ENCODE data around the gene ZNF79. TPM values are rescaled to one million over a fixed set of nuclear protein-coding genes. Genes with fewer than 3 reads are reported as not detected.

Gene ZNF79
- 3.7 TPM for total RNA-seq

DNA sequence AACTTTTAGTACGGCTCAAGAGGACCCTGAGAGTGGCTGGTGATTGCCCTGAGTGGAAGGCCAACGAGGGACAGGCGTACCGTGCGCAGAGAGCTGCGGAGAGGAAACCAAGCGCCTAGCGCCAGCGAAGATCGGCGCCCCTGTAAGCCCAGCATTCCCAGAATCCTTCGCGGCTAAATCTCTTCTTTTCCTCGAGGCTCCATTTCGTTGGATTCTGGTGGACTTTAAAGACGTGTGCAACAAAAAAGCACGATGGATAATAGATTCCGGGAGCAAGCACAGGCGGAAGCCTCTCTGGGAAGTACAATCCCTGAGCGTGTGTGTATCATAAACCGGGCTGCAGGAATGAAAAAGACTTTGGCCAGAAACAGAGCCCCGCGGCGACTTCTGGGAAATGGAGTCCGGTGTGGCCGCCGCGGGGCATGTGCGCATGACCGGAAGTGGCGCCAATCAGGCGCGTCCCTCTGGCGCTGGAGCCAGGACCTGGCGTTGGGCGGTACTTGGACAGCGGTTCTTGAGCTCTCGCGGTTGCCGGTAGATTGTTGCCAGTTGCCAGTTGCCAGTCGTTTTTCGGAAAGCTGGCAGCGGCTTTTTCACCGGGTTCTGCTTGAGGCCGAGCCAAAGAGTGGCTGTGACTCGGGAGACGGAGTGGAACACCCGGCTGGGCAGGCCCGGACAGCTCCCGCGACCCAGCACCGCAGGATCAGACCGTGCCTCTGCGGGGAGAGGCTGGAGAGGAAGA lies at the start of gene ZNF79:
Gene ZNF79 (plus strand): TSS at position 449 of the 742 bp plus-strand sequence. CDS start 406 bp downstream, outside the sequence.
- peak; percentile 96 for ATAC-seq

DNA sequence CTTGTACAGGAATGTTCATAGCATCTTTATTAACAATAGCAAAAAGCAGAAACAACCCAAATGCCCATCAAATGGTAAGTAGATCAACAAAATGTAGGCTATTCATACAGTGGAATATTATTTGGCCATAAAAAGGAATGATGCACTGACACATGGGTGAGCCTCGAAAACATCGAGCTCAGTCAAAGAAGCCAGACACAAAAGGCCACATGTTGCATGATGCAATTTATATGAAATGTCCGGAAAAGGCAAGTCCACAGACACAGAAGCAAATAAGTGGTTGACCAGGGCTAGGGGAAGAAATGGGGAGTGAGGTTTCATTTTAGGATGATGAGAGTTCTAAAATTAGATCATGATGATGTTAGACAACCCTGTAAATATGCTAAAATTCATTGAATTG lies 43.7 kb upstream of the ZNF79 start:
- no peak for ATAC-seq

DNA sequence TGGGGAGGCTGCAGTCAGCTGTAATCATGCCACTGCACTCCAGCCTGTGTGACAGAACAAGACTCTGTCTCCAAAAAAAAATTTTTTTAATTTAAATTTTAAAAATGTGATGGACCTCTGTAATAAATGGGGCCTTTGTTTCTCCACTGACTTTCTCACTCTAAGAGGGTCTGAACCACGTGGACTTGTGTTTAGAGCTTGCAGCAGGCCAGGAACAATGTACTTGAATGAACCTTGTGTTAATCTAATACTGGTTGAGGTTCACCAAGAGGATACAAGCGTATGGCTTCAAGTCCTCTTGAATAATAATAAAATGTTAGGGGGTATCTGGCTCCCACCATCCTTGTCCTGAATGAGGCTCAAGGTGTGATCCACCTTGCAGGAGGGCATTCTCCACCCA lies 41.6 kb upstream of the ZNF79 start:
- ATAC-seq = no peak

DNA sequence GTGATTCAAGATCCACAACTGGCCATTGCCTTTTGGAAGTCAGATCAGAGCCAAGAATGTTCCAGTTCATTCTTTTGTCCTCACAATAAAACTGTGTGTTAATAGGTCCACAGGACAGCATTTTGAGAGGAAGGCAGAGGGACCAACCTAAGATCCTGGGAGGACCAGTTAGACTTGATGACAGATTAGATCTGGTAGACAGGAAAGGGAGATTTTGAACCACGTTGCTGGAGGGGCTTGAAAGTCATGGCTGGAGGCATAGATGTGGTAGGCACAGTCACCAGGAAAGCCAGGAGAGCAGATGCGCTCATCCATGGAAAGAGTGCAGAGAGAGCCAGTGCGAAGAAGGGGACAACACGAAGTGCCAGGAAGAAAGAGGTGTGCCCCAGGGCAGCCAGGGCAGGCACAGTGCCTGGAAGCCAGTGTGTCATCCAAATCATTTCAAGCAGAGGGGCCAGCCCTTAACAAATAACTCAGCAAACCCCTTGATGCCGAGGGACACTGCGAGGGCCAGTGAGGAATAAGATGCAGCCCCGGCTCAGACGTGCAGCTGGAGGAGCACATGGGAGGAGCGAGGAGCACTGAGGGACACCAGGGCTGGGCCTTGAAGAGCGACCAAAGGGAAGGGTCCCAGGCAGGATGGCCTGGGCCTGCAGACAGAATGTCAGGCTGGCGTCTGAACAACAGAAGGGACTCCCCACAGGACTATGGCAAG lies 40.0 kb upstream of the ZNF79 start:
- ATAC-seq = no peak

DNA sequence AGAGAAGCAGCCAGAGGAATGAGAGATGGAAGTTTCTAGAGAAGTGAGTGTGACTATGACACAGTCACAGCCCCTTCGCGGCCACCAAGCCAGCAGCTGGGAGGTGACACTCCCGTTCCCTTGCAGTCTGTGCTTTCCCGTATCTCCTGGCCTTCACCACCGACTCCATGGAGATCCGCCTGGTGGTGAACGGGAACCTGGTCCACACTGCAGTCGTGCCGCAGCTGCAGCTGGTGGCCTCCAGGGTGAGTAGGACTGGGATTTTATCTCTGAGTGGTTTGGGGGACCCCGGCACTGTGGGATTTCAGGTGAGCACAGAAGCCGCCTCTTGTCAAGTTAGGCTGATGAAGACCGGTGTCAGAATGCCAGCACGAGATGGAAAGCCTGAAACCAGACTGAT lies 39.3 kb upstream of the ZNF79 start:
- no peak for ATAC-seq

DNA sequence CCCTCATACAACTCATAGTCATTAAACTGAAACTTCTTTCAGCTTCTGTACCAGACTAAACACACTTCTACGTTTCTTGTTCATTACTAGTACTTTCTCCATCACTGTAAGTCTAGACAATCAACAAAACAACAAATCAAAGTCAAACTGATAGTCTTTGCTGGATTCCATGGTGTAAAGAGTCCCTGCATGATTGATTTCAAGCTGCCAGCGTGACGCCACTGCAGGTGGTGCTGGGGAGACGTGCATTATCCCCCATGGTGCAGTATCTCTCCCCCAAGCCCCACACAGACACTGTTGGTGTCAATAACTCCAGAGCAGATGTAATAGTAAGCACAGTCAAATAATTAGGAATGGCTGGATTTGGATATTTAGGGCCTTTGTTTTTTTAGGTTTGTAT lies 37.9 kb upstream of the ZNF79 start:
- no peak for ATAC-seq

DNA sequence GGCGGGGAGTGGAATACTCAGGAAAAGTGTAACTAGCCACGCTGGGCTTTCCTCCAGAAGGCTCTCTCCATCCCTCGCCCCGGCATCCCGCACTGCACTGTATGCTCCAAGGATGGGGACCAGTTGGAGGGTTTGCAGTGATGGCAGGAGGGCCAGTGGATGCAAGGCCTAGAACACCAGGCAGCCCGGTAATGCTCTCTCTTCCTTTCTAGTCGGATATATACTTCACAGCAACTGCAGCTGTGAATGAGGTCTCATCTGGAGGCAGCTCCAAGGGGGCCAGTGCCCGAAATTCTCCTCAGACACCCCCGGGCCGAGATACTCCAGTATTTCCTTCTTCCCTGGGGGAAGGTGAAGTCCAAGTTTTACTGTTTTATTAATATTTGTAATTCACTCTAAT lies 37.2 kb upstream of the ZNF79 start:
- ATAC-seq = no peak

DNA sequence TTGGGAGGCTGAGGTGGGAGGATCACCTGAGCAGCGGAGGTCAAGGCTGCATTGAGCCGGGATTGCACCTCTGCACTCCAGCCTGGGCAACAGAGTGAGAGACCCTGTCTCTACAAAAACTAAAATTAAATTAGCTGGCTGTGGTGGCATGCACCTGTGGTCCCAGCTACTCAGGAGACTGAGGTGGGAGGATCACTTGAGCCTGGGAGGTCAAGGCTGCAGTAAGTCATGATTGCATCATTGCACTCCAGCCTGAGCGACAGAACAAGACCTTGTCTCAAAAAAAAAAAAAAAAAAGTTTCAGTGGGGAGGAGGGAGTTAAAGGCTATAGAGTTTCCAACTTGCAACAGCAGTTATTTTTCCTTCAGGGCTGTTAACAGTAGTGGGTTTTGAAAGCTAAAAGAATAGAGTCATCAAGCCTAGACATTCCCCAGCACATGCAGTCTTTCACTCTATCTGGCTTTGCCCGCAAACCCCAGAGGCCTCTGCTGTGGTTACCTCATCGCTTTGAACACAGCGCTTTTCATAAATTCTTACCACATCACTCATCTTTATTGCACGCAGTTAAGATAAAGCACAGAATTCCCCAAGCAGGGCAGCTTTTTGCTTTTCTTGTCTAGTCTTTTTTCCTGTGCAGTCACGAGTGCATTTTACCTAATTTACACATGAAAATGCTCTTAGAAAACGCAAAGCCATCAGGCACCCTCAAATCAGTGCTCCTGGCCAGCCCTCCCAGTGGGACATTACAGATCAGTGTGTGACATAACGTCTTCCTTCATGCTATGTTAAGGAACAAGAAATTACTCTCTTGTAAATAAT lies 35.9 kb upstream of the ZNF79 start:
- peak; percentile 86 for ATAC-seq

DNA sequence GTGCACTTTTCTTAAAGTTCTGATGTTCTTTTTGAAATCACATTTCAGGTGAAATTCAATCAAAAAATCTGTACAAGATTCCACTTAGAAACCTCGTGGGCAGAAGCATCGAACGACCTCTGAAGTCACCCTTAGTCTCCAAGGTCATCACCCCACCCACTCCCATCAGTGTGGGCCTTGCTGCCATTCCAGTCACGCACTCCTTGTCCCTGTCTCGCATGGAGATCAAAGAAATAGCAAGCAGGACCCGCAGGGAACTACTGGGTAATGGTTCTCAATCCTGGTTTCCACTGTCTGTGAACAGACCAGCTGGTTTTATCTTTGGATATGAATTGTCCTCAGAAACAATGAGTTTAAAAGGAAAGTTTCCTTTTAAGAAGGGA lies 35.3 kb upstream of the ZNF79 start:
- no peak for ATAC-seq

DNA sequence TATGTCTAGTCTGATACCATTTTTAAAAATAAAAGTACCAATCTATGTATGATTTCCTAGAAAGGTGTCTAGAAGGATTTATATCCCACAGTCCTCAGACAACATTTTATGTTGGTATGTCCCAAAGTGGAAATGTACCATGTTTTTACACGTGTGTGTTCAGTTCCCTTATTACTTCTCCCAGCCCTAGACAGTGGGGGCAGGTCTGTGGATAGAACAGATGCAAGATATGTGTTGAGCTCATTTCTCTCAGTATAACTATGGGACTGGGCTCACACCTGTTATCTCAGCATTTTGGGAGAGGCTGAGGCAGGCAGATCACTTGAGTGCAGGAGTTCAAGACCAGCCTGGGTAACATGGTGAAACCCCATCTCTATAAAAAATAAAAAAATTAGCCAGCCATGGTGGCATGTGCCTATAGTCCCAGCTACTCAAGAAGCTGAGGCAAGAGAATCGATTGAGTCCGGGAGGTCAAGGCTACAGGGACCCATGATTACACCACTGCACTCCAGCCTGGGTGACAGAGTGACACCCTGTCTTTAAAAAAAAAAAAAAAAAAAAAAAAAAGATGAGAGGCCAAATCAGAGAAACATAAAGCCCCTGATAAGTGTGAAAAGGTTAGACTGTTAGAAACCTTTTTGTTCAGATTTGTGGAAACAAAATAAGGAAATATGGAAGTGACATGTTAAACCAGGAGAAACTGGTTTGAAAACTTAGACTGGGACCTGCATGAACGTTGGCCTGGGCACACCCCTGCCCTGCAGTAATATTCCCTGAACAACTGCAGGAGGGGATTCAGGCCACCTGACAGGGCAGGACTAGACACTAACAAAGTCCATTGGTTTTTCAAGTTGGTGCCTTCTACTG lies 34.6 kb upstream of the ZNF79 start:
- no peak for ATAC-seq

DNA sequence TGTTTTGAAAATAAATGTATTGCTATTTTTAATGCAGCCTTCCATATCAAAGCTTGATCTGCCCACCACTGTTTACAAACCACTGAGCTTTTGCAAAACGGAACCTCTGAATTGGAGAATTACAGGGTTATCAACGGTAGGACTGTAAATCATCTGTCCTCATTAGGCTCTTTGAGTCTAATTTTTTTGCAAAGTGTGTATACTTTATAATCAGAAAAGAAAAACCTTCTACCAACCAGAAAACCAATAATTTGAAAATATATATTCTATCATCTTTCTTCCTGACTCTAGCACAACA lies 34.0 kb upstream of the ZNF79 start:
- ATAC-seq = no peak

DNA sequence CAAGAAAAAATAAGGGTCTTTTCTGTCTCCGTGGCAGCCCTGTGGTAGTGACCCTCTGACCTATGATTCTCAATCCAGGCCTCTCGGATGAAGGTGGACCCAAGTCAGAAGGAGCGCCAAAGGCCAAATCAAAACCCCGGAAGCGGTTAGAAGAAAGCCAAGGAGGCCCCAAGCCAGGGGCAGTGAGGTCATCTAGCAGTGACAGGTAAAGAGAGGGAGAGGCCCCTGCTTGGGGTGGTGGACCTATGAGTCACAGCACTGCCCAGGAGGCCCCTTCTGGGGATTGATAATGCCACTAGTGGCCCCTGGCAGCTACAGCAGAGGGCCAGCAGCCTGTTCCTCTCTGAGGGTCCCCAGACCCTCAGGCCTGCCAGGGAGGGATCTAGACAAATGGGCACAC lies 33.6 kb upstream of the ZNF79 start:
- no peak for ATAC-seq

DNA sequence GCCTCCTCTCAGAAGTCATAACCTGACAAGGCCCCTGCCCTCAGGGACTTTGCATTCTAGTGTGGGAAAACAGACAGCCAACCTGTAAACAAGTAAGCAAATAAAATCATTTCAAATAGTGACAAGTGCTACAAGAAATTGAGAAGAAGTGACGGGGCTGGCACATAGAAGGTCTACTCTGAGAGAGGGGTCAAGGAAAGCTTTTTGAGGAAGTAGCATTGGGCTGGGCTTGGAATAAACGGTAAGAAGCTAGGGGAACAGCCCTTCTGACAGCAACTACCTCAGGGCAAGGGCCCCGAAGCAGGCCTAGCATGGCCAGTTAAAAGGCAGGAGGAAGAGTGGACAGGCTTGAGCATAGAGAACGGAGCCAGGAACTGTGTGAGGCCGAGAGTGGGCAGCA lies 32.0 kb upstream of the ZNF79 start:
- no peak for ATAC-seq

DNA sequence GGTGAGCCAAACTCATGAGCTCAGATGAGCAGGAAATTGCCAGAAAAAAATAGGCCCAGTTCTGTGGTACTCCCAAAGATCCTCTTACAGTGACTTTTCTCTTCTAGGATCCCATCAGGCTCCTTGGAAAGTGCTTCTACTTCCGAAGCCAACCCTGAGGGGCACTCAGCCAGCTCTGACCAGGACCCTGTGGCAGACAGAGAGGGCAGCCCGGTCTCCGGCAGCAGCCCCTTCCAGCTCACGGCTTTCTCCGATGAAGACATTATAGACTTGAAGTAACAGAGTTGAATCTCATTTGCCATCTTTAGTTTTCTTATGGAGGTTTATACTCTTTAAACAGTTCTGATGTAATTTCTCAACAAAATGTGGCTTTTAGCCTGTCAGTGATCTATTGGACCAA lies 31.2 kb upstream of the ZNF79 start:
- no peak for ATAC-seq

DNA sequence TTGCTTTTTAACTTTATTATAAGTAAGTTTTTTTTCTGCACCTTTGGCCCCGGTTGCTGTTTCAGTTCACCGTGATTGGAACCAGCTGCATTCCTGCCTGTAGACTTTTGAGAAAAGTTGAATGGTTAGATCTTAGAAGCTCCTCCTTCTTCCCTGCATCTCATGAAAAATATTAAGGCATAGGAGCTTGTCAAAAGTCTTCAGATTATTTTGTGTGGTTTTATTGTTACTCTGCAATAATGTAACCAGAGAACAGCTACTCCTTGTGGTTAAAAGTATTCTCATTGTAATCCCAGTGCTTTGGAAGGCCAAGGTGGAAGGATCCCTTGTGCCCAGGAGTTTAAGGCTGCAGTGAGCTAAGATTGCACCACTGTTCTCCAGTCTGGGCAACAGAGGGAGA lies 30.5 kb upstream of the ZNF79 start:
- ATAC-seq = no peak

DNA sequence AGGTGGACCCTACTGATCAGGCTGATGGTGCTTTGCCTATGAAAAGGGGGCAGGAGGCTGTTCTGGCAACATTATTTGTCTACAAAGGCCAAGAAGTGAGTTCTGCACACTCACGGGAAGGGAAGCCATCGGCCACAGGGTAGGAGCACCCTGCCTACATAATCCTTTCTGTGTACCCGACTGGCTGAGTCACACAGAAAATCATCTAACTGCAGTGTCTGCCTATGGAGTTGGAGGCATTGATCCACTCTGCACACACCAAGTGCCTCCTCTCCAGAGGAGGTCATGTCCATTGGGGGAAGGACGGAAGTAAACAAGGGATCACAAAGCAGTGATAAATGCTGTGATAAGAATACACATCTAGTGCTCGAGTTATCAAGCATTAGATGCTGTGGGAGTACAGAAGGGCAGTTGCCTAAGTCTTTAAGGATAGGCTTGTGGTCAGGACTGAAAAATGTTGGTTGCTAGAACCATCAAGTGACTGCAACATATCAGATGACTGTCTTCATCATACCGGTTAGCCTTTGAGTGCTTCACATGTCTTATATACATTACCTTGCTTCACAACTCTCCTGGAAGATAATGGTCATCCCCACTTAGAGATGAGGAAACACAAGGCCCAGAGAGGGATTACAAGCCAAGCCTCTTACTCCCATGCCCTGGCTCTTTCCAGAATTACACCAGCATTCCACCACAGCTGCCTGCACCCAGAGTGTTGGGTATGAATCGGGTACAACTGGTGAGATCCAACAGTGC lies 28.5 kb upstream of the ZNF79 start:
- no peak for ATAC-seq

DNA sequence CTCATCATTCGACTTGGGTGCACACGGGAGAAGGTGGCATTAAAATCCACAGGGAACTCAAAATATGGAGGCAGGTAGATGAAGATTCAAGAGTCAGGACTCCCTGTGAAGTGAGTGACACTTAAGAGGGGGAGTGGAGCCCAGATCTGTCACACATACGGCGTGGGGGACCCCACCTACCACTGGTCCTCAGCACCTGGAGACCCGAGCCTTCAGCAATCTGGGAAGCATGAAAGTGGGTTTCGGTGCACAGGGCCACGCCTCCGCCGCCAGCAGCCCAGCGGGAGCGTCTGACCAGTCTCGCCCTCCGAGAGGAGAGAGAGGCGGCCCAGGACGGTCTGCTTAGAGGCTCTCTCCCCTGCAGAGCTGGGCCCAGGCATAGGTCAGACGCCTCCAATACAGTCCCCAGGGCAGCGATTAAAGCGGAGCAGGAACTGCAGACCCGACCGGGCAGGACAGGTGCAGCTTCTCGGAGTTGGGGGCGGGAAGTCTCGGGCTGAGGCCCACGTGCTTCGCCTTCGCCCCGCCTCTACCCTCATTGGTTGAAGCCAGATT lies 27.9 kb upstream of the ZNF79 start:
- ATAC-seq = no peak

DNA sequence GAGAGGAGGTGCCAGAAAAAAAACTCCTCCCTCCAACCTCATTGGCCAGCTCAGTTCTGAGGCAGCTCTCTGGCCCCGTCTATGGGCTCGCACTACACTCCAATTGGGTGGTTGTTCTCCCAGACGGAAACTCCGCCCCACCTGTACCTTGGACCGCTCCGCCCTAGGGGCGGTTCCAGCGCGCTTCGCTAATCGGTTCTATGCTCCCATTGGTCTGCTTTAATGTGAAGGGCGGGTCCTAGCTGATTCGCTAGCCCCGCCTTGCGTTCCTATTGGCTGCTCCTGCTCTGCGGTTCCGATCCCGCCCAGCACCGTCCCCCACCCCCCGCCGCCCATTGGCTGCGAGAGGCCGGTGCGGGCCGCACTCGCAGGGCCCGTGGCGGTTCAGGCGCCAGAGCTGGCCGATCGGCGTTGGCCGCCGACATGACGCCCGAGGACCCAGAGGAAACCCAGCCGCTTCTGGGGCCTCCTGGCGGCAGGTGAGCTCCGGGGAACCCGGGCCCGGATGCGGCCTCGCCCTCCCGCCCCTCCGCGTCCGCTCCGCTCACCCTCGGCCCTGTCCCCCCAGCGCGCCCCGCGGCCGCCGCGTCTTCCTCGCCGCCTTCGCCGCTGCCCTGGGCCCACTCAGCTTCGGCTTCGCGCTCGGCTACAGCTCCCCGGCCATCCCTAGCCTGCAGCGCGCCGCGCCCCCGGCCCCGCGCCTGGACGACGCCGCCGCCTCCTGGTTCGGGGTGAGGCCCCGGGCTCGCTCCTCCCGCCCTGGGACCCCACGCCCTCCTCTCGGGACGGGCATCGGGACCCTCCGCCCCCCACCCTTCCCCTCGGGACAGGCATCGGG lies 27.2 kb upstream of the ZNF79 start, which contains the start of gene SLC2A8:
Gene SLC2A8 (plus strand): TSS at position 362 of the 838 bp plus-strand sequence. CDS start 62 bp downstream, at position 424.
- ATAC-seq = peak; percentile 98

DNA sequence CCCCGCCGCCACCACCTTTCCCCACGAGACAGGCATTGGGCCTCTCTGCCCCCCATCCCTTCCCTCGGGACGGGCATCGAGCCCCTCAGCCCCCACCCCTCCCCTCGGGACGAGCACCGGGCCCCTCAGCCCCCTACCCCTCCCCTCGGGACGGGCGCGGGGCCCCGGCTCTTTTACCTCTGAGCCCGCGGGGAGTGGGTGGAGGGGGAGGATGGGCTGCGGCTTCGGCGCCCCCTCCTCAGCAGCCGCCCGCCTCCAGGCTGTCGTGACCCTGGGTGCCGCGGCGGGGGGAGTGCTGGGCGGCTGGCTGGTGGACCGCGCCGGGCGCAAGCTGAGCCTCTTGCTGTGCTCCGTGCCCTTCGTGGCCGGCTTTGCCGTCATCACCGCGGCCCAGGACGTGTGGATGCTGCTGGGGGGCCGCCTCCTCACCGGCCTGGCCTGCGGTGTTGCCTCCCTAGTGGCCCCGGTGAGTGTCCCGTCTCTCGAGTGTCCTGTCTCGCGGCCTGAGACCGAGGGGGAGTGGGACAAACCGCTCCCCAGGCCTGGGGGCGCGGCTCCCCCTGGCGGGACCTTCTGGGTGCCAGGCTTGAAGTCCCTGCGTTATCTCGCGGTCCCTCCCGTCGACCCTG lies 26.4 kb upstream of the ZNF79 start:
- ATAC-seq = no peak

DNA sequence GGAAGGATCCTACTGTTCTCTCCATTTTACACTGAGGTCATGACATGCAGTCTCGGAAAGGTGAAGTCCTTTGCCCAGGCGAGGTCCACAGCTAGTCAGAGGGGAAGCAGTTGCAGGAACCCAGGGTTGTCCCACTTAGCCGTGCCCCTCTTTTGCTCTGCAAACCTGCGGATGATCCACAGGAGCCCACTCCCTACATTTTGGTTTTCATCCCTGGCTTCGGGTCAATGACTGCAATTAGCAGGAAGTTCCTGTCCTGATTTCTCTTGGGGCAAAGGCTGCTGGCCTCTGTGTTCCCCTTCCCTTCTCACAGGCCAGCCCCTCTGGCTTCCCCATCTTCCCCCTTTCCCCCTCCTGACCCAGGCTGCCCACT lies 25.9 kb upstream of the ZNF79 start:
- no peak for ATAC-seq

All from esophagus mucosa (tissue), 1 donor.